Stomach (tissue), 9 donors: Measurements from ENCODE around the gene PPDPF. TPM values are rescaled to one million over a fixed set of nuclear protein-coding genes. Genes with fewer than 3 reads are reported as not detected.

Experiments
- DNase-seq, 2 donors: peaks; one replicate each; pipeline versions ENCODE4 v3.0.0 to v3.0.0-alpha.2; 2013 to 2019
- H3K27ac ChIP-seq, 5 donors: fragments of 200-600 bp in 4 of 5; sonication (generic) in 4 of 5; one replicate each; pipeline ENCODE4 v1.5.1; 2013 to 2019; ENCODE audit warnings: mild to moderate bottlenecking in 1 of 5, moderate library complexity in 1 of 5
- H3K27me3 ChIP-seq, 3 donors: fragments of 200-600 bp; sonication (generic); one replicate each; pipeline ENCODE4 v1.5.1; 2017 to 2019; ENCODE audit warnings: mixed run types in 1 of 3
- H3K36me3 ChIP-seq, 4 donors: fragments of 200-600 bp; sonication (generic); 1 replicate in 3 of 4; 2 replicates in 1 of 4; pipeline ENCODE4 v1.5.1; 2016 to 2019
- H3K4me1 ChIP-seq, 4 donors: fragments of 200-600 bp; sonication (generic); one replicate each; pipeline ENCODE4 v1.5.1; 2016 to 2019
- H3K4me3 ChIP-seq, 4 donors: fragments of 200-600 bp; sonication (generic) in 3 of 4; one replicate each; pipeline ENCODE4 v1.5.1; 2016 to 2019; ENCODE audit warnings: mild to moderate bottlenecking in 1 of 4
- H3K9me3 ChIP-seq, 4 donors: fragments of 200-600 bp; sonication (generic); one replicate each; pipeline ENCODE4 v1.5.1; 2016 to 2019
- CTCF ChIP-seq, 7 experiments: fragments of 450-650 bp in 4 of 7; fragments of 200-600 bp in 3 of 7; sonication (generic) in 3 of 7; IDR thresholded peaks; one replicate each; pipeline ENCODE4 v1.5.1; 2016 to 2019; ENCODE audit warnings: antibody characterized with exemption in 7 of 7, control low read depth in 2 of 7, mild to moderate bottlenecking in 1 of 7
- EP300 ChIP-seq: sonication (generic); formaldehyde crosslinking; IDR thresholded peaks from one replicate; pipeline ENCODE4 v1.6.1; 2017; ENCODE audit warnings: antibody characterized with exemption
- POLR2A ChIP-seq, 4 donors: fragments of 450-650 bp; IDR thresholded peaks; one replicate each; pipeline ENCODE4 v1.6.1; 2016; ENCODE audit warnings: antibody characterized with exemption in 4 of 4, control low read depth in 2 of 4, mild to moderate bottlenecking in 1 of 4, moderate library complexity in 1 of 4
- POLR2AphosphoS5 ChIP-seq, 3 donors: sonication (generic); formaldehyde crosslinking; IDR thresholded peaks; one replicate each; pipeline ENCODE4 v1.6.1; 2016; ENCODE audit warnings: antibody characterized with exemption in 3 of 3
- WGBS, 5 donors: extraction: QIAGEN DNeasy Blood & Tissue Kit in 3 of 5; methylation state at CpG; one replicate each; pipeline versions ENCODE4 v1.1.5 to v1.1.7; 2013 to 2018; 5-methylcytosine and 5-hydroxymethylcytosine counted together
- intact Hi-C: fragments of 100-400 bp; cut with DNase I; formaldehyde crosslinking; loops from one replicate; pipeline ENCODE4 v1.15.1; 2023; ENCODE audit warnings: low total_unique reads
- polyA plus RNA-seq, 3 donors: library from polyadenylated mRNA; stranded (reverse); fragments of 200-250 nt; gene quantifications; one replicate each; pipeline ENCODE4 v1.2.3, GENCODE V29; 2013
- total RNA-seq, 5 donors: library from RNA; depleted of rRNA; stranded (reverse); fragments of >200 nt; gene quantifications; one replicate each; pipeline versions ENCODE4 v1.1.0 to v1.2.3, GENCODE V29; 2014 to 2016
- donor health status: healthy with polysubstance abuse.
- donor health status: Bipolar disorder and iron deficiency.
- donor health status: healthy.

PPDPF gene
- total and polyA plus RNA-seq, 8 donors, result 1.8 to 756 (median 195) TPM

GRCh38 chr20:63505723-63506122, 14.8 kb upstream of the PPDPF start:
- peaks cover 3 to 23% (median 20%) of the 10 kb centered on the region in 4 donors for H3K9me3 ChIP-seq
- no peak overlapping the region for H3K27ac ChIP-seq
- no peak overlapping the region for H3K4me3 ChIP-seq
- intact Hi-C loops, result no loop called here
- H3K4me1 ChIP-seq, result peaks cover 0 to 7% (median 3%) of the 10 kb centered on the region in 4 donors
- DNase-seq, result no peak
- TF ChIP-seq EP300, result no peak
- TF ChIP-seq POLR2AphosphoS5 (IDR thresholded peaks at IDR 0.05), result no peak
- TF ChIP-seq CTCF (IDR thresholded peaks at IDR 0.05), result no peak
- no peak for TF ChIP-seq POLR2A (IDR thresholded peaks at IDR 0.05)
- peaks cover 4 to 80% (median 37%) of the 10 kb centered on the region in 3 donors for H3K27me3 ChIP-seq
- no peaks in the 10 kb centered on the region for H3K36me3 ChIP-seq
- WGBS, 5 donors, result 72 to 92% (median 82%) methylated on average over 12 of the region's 12 CpGs

GRCh38 chr20:63507083-63507743, 13.4 kb upstream of the PPDPF start:
- Histone ChIP-seq H3K27me3 (peaks cover 4 to 80% (median 26%) of the 10 kb centered on the region in 3 donors), H3K27ac (no peak overlapping the region), H3K36me3 (no peaks in the 10 kb centered on the region), H3K4me3 (no peak overlapping the region), H3K4me1 (peaks cover 0 to 2% (median 0%) of the 10 kb centered on the region in 4 donors), H3K9me3 (peaks cover 3 to 23% (median 20%) of the 10 kb centered on the region in 4 donors)
- 89 to 93% (median 90%) methylated on average over 26 to 30 of the region's 30 CpGs for whole genome bisulfite sequencing, 5 donors
- no peak for TF ChIP-seq CTCF (IDR thresholded peaks at IDR 0.05)
- no peak for TF ChIP-seq EP300
- TF ChIP-seq POLR2A (IDR thresholded peaks at IDR 0.05), result no peak
- no peak for TF ChIP-seq POLR2AphosphoS5 (IDR thresholded peaks at IDR 0.05)
- no peak for DNase-seq
- intact Hi-C loops, result no loop called here

GRCh38 chr20:63508072-63508768, 12.3 kb upstream of the PPDPF start:
- Histone ChIP-seq H3K27ac (no peak overlapping the region), H3K27me3 (peaks cover 4 to 80% (median 18%) of the 10 kb centered on the region in 3 donors), H3K9me3 (peaks cover 3 to 23% (median 20%) of the 10 kb centered on the region in 4 donors), H3K36me3 (no peaks in the 10 kb centered on the region), H3K4me1 (no peaks in the 10 kb centered on the region), H3K4me3 (no peak overlapping the region)
- intact Hi-C loops, result no loop called here
- WGBS, 5 donors, result 84 to 90% (median 85%) methylated on average over 33 of the region's 33 CpGs
- no peak for DNase-seq
- TF ChIP-seq EP300 (no peak), CTCF (IDR thresholded peaks at IDR 0.05) (no peak), POLR2A (IDR thresholded peaks at IDR 0.05) (no peak), POLR2AphosphoS5 (IDR thresholded peaks at IDR 0.05) (no peak)

- Histone ChIP-seq H3K27ac (no peak overlapping the region), H3K27me3 (peaks cover 4 to 75% (median 18%) of the 10 kb centered on the region in 3 donors), H3K36me3 (no peaks in the 10 kb centered on the region), H3K9me3 (peaks cover 3 to 21% (median 18%) of the 10 kb centered on the region in 4 donors), H3K4me3 (no peak overlapping the region), H3K4me1 (no peaks in the 10 kb centered on the region)
- intact Hi-C loops, result no loop called here
- no peak for DNase-seq
- 80 to 92% (median 88%) methylated on average over 9 of the region's 9 CpGs for WGBS, 5 donors
- TF ChIP-seq POLR2A (IDR thresholded peaks at IDR 0.05) (no peak), POLR2AphosphoS5 (IDR thresholded peaks at IDR 0.05) (no peak), EP300 (no peak), CTCF (IDR thresholded peaks at IDR 0.05) (no peak)
Measured at GRCh38 chr20:63509088-63509564, 11.4 kb upstream of the PPDPF start.
